Small intestine (tissue), 7 donors: ENCODE measurements around the gene POU3F2. TPM values are rescaled to one million over a fixed set of nuclear protein-coding genes. Genes with fewer than 3 reads are reported as not detected.

Experiments
- DNase-seq, 2 donors: peaks; one replicate each; pipeline versions ENCODE4 v3.0.0 to v3.0.0-alpha.2; 2013
- FAIRE-seq: peaks from 2 replicates; lab custom pipeline; 2012; peaks lifted over from hg19 to GRCh38; lab: Jason Lieb, UNC
- H3K27ac ChIP-seq, 3 donors: one replicate each; pipeline ENCODE4 v1.5.1; 2013; ENCODE audit warnings: low read length in 2 of 3, mild to moderate bottlenecking in 2 of 3, control low read depth in 1 of 3, inconsistent platforms in 1 of 3, low read depth in 1 of 3, moderate library complexity in 1 of 3
- H3K27me3 ChIP-seq, 3 donors: one replicate each; pipeline ENCODE4 v1.6.1; 2013; ENCODE audit warnings: low read length in 3 of 3, inconsistent platforms in 1 of 3; ENCODE audit not compliant: control insufficient read depth in 3 of 3, insufficient read depth in 3 of 3
- H3K36me3 ChIP-seq, 3 donors: one replicate each; pipeline ENCODE4 v1.6.1; 2013; ENCODE audit warnings: low read length in 3 of 3, inconsistent platforms in 1 of 3, low read depth in 1 of 3, mild to moderate bottlenecking in 1 of 3, moderate library complexity in 1 of 3; ENCODE audit not compliant: control insufficient read depth in 3 of 3, insufficient read depth in 2 of 3
- H3K4me1 ChIP-seq, 3 donors: one replicate each; pipeline ENCODE4 v1.6.1; 2013; ENCODE audit warnings: low read length in 2 of 3, inconsistent platforms in 1 of 3, low read depth in 1 of 3, mild to moderate bottlenecking in 1 of 3, moderate library complexity in 1 of 3; ENCODE audit not compliant: control insufficient read depth in 3 of 3, insufficient read depth in 2 of 3
- H3K4me3 ChIP-seq, 3 donors: one replicate each; pipeline ENCODE4 v1.5.1; 2013; ENCODE audit warnings: low read length in 3 of 3, control low read depth in 1 of 3, inconsistent platforms in 1 of 3, low read depth in 1 of 3, mild to moderate bottlenecking in 1 of 3, moderate library complexity in 1 of 3
- H3K9me3 ChIP-seq, 2 donors: one replicate each; pipeline ENCODE4 v1.6.1; 2013; ENCODE audit warnings: low read depth in 1 of 2, low read length in 1 of 2; ENCODE audit not compliant: control insufficient read depth in 2 of 2, insufficient read depth in 1 of 2
- WGBS, 3 donors: extraction: QIAGEN DNeasy Blood & Tissue Kit; methylation state at CpG; one replicate each; pipeline ENCODE4 v1.1.7; 2013; 5-methylcytosine and 5-hydroxymethylcytosine counted together
- polyA plus RNA-seq, 4 donors: library from polyadenylated mRNA; stranded (reverse) in 3 of 4; unstranded in 1 of 4; fragments of 200-250 nt in 3 of 4; fragments of 120-200 nt in 1 of 4; gene quantifications; one replicate each; pipeline versions ENCODE4 v1.2.1 to v1.2.3, GENCODE V29; 2013
- donor health status: healthy with polysubstance abuse.
- donor health status: control.
- donor health status: control.
- donor health status: Bipolar disorder and iron deficiency.
- donor health status: healthy.

Gene POU3F2
- polyA plus RNA-seq, 4 donors = 0.03 TPM; not detected in 3

DNA sequence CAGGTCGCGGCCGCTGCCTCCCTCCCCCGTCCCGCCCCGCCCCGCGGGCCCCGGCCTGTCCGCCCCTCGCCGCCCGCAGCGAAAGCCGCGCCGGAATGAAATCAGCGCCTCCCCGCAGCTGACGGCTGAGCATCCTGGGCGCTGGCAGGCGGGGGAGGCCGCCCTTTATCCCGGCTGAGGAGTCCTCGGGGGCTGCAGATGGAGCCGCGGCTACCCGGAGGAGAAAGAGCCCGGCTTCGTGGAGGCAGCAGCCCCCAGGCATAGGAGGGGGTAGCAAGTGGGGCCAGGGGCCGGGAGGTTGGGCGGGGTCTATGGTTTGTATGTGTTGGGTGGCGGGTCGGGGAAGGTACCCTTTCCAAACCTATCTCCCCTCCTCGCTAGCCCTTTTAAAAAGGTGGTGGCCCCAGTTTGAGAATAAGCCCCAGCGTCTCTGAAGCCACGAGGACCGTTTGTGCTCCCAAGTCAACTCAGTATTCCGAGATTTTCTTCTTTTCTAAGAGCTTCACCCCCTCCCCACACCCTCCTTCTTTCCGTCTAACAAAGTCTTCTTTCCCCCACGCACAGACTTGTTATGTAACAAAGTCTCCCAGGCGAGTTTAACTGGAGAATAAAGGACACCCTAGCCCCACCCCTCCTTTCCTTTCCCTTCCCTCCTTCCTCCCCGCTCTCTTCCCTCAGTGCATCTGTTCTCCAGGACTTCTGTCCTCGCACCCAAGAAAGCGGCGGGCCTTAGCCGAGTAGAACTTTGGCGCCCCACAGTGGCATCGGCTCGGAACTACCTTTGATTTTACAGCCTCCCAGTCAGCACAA lies 11.0 kb downstream of the POU3F2 start:
- Histone ChIP-seq H3K27ac (no peak overlapping the region), H3K36me3 (no peaks in the 10 kb centered on the region), H3K9me3 (no peaks in the 10 kb centered on the region), H3K4me1 (peaks cover 0 to 9% (median 5%) of the 10 kb centered on the region in 3 donors), H3K27me3 (peaks cover 0 to 87% (median 56%) of the 10 kb centered on the region in 3 donors), H3K4me3 (peak overlapping the region in 1 of 3 donors; percentile 4)
- WGBS, 3 donors = 1 to 2% (median 1%) methylated on average over 42 to 50 of the region's 50 CpGs
- DNase-seq = peak; percentile 65 to 83
- no peak for FAIRE-seq

DNA sequence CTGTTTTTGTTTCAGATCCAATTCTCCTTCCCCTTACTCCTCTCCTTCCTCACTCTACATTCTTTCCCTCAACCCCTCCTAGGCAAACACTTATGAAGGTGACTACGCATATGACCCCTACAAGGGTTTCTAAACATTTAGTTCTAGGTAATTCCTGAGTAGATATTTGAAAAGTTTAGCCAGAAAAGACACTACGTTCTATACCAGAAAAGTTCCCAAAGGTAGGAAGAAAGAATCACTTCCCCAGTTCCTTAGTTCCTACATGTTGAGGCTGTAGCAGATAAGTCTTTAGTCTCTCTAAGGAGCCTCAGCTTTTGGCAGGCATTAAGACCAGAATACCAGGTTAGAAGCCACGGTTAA lies 11.6 kb downstream of the POU3F2 start:
- Histone ChIP-seq H3K9me3 (no peaks in the 10 kb centered on the region), H3K4me1 (peaks cover 0 to 9% (median 5%) of the 10 kb centered on the region in 3 donors), H3K27ac (no peak overlapping the region), H3K4me3 (no peak overlapping the region), H3K36me3 (no peaks in the 10 kb centered on the region), H3K27me3 (peaks cover 0 to 84% (median 53%) of the 10 kb centered on the region in 3 donors)
- DNase-seq (no peak), FAIRE-seq (no peak)
- 50 to 55% (median 54%) methylated on average over 3 of the region's 3 CpGs for WGBS, 3 donors

GRCh38 chr6:98847416-98847778 lies 13.0 kb downstream of the POU3F2 start:
- DNase-seq (no peak), FAIRE-seq (no peak)
- Histone ChIP-seq H3K4me3 (peak overlapping the region in 1 of 3 donors; percentile 1), H3K9me3 (no peaks in the 10 kb centered on the region), H3K27me3 (peaks cover 0 to 71% (median 50%) of the 10 kb centered on the region in 3 donors), H3K27ac (no peak overlapping the region), H3K36me3 (no peaks in the 10 kb centered on the region), H3K4me1 (peaks cover 0 to 9% (median 5%) of the 10 kb centered on the region in 3 donors)
- WGBS, 3 donors = 24 to 37% (median 34%) methylated on average over 11 of the region's 11 CpGs

DNA sequence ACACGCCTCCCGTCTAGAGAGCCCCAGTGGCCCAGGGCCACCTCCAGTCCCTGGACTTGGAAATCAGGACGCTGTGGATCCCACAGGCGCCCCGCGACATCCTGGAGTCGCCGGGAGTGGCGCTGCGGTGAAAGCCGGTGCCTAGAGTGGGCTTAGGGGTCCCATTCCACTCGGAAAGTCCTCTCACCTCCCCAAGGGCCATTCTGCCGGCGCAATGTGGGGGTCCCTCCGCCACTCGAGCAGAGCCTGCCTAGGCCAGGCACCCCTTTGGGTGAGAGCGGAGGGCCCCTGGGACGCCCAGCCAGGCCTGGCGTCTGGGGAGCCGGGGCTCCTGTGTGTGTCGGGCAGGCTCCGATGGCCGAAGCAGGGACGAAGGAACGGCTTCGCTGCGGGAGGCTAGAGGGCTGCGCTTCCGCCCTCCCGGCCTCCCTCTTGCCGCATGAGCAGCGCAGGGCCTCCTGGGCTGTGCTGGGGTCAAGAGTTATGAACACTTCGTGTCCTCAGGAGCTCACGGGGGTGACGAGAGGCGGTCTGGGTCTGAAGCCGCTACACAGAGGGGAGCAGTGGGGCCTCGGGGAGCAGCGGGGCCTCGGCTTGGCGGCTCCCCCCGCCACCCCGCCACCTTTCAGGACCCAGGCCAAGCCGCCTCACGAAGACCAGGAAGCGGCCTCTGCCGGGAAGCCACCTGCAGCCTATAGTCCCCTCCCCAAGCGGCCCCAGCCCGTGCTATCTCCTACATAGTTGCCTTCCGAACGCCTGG lies 13.6 kb downstream of the POU3F2 start:
- Histone ChIP-seq H3K27me3 (peaks cover 0 to 66% (median 44%) of the 10 kb centered on the region in 3 donors), H3K4me1 (peaks cover 0 to 9% (median 5%) of the 10 kb centered on the region in 3 donors), H3K36me3 (no peaks in the 10 kb centered on the region), H3K4me3 (peak overlapping the region in 1 of 3 donors; percentile 1), H3K27ac (no peak overlapping the region), H3K9me3 (no peaks in the 10 kb centered on the region)
- WGBS, 3 donors = 3 to 6% (median 4%) methylated on average over 43 to 51 of the region's 51 CpGs
- FAIRE-seq = no peak
- peak in 1 of 2 donors; percentile 43 for DNase-seq

GRCh38 chr6:98848539-98849242 lies 14.3 kb downstream of the POU3F2 start:
- 46 to 66% (median 60%) methylated on average over 18 of the region's 18 CpGs for WGBS, 3 donors
- FAIRE-seq = no peak

DNA sequence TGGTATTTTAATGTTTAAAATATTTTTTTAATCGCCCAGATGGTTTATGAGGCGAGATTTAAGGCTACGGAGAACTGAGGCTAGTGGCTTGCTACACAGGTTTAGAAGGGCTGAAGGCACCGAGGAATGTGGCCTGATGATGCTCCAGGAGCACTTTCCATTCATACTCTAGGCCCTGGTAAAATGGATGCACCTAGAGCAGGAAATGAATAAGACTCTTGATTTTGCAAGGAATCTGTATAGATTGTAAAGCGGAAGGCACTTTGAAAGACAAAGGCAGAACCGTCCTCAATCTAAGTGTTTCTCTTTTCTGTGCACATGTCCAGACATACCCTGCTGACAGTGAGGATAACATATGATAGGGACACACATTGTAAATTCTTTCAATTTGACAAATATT lies 30.1 kb downstream of the POU3F2 start:
- no peaks in the 10 kb centered on the region for H3K9me3 ChIP-seq
- H3K27me3 ChIP-seq = no peaks in the 10 kb centered on the region
- no peak for DNase-seq
- H3K4me1 ChIP-seq = no peaks in the 10 kb centered on the region
- 95 to 98% (median 98%) methylated on average over 6 of the region's 6 CpGs for WGBS, 3 donors
- peaks cover 0 to 3% (median 0%) of the 10 kb centered on the region in 3 donors for H3K36me3 ChIP-seq
- H3K27ac ChIP-seq = no peak overlapping the region
- no peak for FAIRE-seq
- H3K4me3 ChIP-seq = no peak overlapping the region

More at GRCh38 chr6:98848539-98849242, 14.3 kb downstream of the POU3F2 start:
- Histone ChIP-seq H3K27me3 (peaks cover 0 to 58% (median 37%) of the 10 kb centered on the region in 3 donors), H3K27ac (no peak overlapping the region), H3K9me3 (no peaks in the 10 kb centered on the region), H3K4me1 (peaks cover 0 to 9% (median 5%) of the 10 kb centered on the region in 3 donors), H3K36me3 (no peaks in the 10 kb centered on the region), H3K4me3 (no peak overlapping the region)
- no peak for DNase-seq

GRCh38 chr6:98871057-98871456 lies 36.7 kb downstream of the POU3F2 start:
- 49 to 70% (median 62%) methylated on average over 3 of the region's 3 CpGs for WGBS, 3 donors
- Histone ChIP-seq H3K36me3 (peaks cover 0 to 3% (median 0%) of the 10 kb centered on the region in 3 donors), H3K4me3 (no peak overlapping the region), H3K27me3 (no peaks in the 10 kb centered on the region), H3K27ac (no peak overlapping the region), H3K4me1 (no peaks in the 10 kb centered on the region), H3K9me3 (no peaks in the 10 kb centered on the region)
- DNase-seq = no peak
- no peak for FAIRE-seq

DNA sequence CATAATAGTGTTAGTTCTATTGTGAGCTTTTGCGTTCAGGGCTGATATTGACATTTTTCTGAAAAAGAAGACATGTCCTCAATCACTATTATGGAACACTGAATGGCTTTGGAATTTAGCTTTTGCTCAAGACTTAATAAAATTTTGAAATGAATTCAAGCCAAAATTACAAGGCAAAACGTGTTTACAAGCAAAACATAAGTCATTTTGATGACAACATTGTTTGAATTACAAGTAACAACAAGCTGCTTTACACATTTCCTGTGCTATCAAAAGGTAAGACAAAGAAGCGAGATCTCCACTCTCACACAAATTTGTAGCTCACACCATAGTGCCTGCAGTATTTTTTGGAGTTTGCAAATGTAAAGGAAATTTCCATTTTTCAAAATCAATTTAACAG lies 37.4 kb downstream of the POU3F2 start:
- Histone ChIP-seq H3K4me3 (no peak overlapping the region), H3K36me3 (peaks cover 0 to 3% (median 0%) of the 10 kb centered on the region in 3 donors), H3K4me1 (no peaks in the 10 kb centered on the region), H3K27me3 (no peaks in the 10 kb centered on the region), H3K9me3 (no peaks in the 10 kb centered on the region), H3K27ac (no peak overlapping the region)
- DNase-seq (no peak), FAIRE-seq (no peak)
- WGBS, 3 donors = 84 to 91% (median 87%) methylated on average over 3 of the region's 3 CpGs
